Parathyroid adenoma (tissue), 2 donors: ENCODE results near the gene POLDIP2.
A peak's percentile ranks its signal among the peaks of the same experiment; 100 is the strongest.

ENCODE experiments used
- H2AFZ ChIP-seq: fragments of 300-600 bp; sonication (generic); one replicate; pipeline ENCODE4 v1.7.0; 2017; ENCODE audit warnings: antibody characterized with exemption, mild to moderate bottlenecking
- H3K27ac ChIP-seq: fragments of 300-600 bp; sonication (generic); one replicate; pipeline ENCODE4 v1.7.0; 2017
- H3K27me3 ChIP-seq: fragments of 300-600 bp; sonication (generic); one replicate; pipeline ENCODE4 v1.7.0; 2017; ENCODE audit warnings: low read length; ENCODE audit not compliant: control insufficient read depth, insufficient read depth
- H3K36me3 ChIP-seq: fragments of 300-600 bp; sonication (generic); one replicate; pipeline ENCODE4 v1.7.0; 2017; ENCODE audit warnings: low read length; ENCODE audit not compliant: control insufficient read depth, insufficient read depth
- H3K4me1 ChIP-seq: fragments of 300-600 bp; sonication (generic); one replicate; pipeline ENCODE4 v1.7.0; 2017; ENCODE audit warnings: control low read depth
- H3K4me2 ChIP-seq: fragments of 300-600 bp; sonication (generic); one replicate; pipeline ENCODE4 v1.7.0; 2017; ENCODE audit warnings: low read length
- H3K4me3 ChIP-seq: fragments of 300-600 bp; sonication (generic); one replicate; pipeline ENCODE4 v1.7.0; 2017; ENCODE audit warnings: low read depth, low read length
- H3K79me2 ChIP-seq: fragments of 300-600 bp; sonication (generic); one replicate; pipeline ENCODE4 v1.7.0; 2017; ENCODE audit warnings: control low read depth
- H3K9ac ChIP-seq: fragments of 300-600 bp; sonication (generic); one replicate; pipeline ENCODE4 v1.7.0; 2017; ENCODE audit warnings: mild to moderate bottlenecking
- H3K9me3 ChIP-seq: fragments of 300-600 bp; sonication (generic); one replicate; pipeline ENCODE4 v1.7.0; 2017; ENCODE audit warnings: low read length; ENCODE audit not compliant: control insufficient read depth
- TF ChIP-seq, protein P1 (sequence below): fragments of 300-600 bp; sonication (generic); IDR thresholded peaks from one replicate; pipeline ENCODE4 v1.7.0; 2017; ENCODE audit warnings: antibody characterized with exemption, mild to moderate bottlenecking
- donor health status: primary hyperparathyroidism.

The POLDIP2 gene

DNA sequence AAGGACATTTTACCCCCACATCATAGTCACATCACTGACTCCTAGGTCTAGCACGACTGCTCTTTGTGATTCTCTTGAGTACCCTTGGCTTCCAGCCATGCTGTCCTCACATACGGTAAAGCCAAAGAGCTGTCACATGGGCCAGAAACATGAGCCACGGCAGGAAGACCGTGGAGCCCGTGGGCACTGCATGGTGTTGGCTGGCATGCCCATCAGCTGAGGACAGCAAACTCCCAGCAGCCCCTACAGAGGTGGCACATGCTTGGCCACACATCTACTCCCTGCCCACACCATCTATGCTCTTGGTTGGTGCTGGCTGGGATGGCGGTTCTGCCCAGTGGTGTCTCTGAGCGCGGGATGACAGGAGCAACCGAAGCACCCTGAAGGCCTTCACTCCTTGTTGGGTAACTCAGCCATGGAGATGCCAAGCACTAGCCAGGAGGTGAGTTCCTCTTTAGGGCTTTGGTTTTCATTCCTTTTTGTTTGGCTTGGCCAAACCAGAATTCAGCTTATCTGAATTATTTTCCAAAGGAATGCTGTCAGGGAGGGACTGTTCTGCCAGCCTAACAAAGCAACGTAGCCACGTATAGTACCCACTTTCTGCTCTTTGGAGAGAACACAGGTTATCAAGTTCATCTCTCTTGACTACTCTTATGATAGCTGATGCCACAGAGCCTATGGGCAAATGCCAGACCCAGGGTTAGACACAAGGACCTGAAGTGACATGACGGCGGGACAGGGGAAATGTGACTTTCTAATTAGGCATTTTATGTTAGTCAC is 11.7 kb downstream of the POLDIP2 start:
- Histone ChIP-seq H3K27me3 (no peaks in the 10 kb centered on the region), H3K4me3 (no peak overlapping the region), H3K4me2 (no peak overlapping the region), H3K4me1 (peaks cover 20% of the 10 kb centered on the region), H3K9me3 (no peaks in the 10 kb centered on the region), H3K79me2 (no peaks in the 10 kb centered on the region), H3K9ac (no peak overlapping the region), H2AFZ (no peak overlapping the region), H3K27ac (peak overlapping the region; percentile 37), H3K36me3 (no peaks in the 10 kb centered on the region)
- TF ChIP-seq, protein P1, sequence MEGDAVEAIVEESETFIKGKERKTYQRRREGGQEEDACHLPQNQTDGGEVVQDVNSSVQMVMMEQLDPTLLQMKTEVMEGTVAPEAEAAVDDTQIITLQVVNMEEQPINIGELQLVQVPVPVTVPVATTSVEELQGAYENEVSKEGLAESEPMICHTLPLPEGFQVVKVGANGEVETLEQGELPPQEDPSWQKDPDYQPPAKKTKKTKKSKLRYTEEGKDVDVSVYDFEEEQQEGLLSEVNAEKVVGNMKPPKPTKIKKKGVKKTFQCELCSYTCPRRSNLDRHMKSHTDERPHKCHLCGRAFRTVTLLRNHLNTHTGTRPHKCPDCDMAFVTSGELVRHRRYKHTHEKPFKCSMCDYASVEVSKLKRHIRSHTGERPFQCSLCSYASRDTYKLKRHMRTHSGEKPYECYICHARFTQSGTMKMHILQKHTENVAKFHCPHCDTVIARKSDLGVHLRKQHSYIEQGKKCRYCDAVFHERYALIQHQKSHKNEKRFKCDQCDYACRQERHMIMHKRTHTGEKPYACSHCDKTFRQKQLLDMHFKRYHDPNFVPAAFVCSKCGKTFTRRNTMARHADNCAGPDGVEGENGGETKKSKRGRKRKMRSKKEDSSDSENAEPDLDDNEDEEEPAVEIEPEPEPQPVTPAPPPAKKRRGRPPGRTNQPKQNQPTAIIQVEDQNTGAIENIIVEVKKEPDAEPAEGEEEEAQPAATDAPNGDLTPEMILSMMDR: no peak

- H3K4me3 ChIP-seq: no peak overlapping the region
- peaks cover 20% of the 10 kb centered on the region for H3K4me1 ChIP-seq
- no peak overlapping the region for H2AFZ ChIP-seq
- TF ChIP-seq, protein P1: no peak
- H3K36me3 ChIP-seq: no peaks in the 10 kb centered on the region
- H3K79me2 ChIP-seq: no peaks in the 10 kb centered on the region
- no peaks in the 10 kb centered on the region for H3K27me3 ChIP-seq
- H3K9ac ChIP-seq: no peak overlapping the region
- H3K9me3 ChIP-seq: no peaks in the 10 kb centered on the region
- H3K4me2 ChIP-seq: no peak overlapping the region
- H3K27ac ChIP-seq: no peak overlapping the region
These were observed 12.9 kb downstream of the POLDIP2 start for GRCh38 chr17:28344435-28344901.

GRCh38 chr17:28344011-28344410 is 13.3 kb downstream of the POLDIP2 start:
- no peak overlapping the region for H2AFZ ChIP-seq
- H3K4me3 ChIP-seq: no peak overlapping the region
- no peaks in the 10 kb centered on the region for H3K9me3 ChIP-seq
- H3K79me2 ChIP-seq: no peaks in the 10 kb centered on the region
- no peak overlapping the region for H3K27ac ChIP-seq
- no peaks in the 10 kb centered on the region for H3K27me3 ChIP-seq
- H3K9ac ChIP-seq: no peak overlapping the region
- H3K36me3 ChIP-seq: no peaks in the 10 kb centered on the region
- peaks cover 20% of the 10 kb centered on the region for H3K4me1 ChIP-seq
- no peak overlapping the region for H3K4me2 ChIP-seq
- TF ChIP-seq, protein P1: no peak

DNA sequence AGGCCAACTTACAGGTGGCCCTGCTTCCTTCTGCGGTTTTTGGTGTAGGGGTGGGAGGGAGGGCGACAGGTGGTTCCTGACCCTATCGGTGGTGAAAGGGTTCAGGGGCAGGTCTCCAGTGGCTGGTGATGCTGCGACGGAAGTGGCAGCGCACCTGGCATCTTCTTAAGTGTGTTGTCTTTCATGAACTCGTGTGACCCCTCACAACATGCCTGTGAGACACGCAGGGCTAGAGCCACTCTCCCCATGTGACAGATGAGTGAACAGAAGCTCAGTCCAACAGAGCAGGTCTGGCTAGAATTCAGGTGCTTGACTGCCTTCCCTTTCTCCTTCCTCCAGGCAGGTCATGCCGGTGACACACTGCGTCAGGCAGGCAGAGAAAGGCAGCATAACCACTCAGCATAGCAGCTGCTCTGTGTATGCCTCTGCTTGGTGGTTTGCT is 13.8 kb downstream of the POLDIP2 start:
- no peak overlapping the region for H2AFZ ChIP-seq
- H3K36me3 ChIP-seq: no peaks in the 10 kb centered on the region
- no peak overlapping the region for H3K4me2 ChIP-seq
- no peak overlapping the region for H3K27ac ChIP-seq
- H3K9me3 ChIP-seq: no peaks in the 10 kb centered on the region
- peaks cover 2% of the 10 kb centered on the region for H3K79me2 ChIP-seq
- TF ChIP-seq, protein P1: no peak
- no peak overlapping the region for H3K9ac ChIP-seq
- no peaks in the 10 kb centered on the region for H3K27me3 ChIP-seq
- peaks cover 20% of the 10 kb centered on the region for H3K4me1 ChIP-seq
- no peak overlapping the region for H3K4me3 ChIP-seq

DNA sequence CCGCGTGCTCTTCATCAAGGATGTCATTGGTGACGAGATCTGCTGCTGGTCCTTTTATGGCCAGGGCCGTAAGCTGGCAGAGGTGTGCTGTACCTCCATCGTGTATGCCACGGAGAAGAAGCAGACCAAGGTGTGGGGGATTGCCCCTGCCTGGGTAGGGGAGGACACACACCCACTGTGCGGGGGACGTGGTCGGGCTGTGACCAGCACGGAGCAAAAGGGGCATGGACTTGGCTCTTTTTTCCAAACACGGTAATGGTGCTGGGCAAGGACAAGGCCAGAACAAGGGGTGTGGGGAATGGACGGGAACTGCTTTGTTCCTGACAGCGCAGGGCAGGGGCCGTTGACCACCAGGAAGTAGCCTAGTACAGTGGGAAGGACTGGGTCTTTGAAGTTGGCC is 15.0 kb downstream of the POLDIP2 start:
- TF ChIP-seq, protein P1: no peak
- Histone ChIP-seq H2AFZ (no peak overlapping the region), H3K4me1 (peaks cover 20% of the 10 kb centered on the region), H3K9ac (no peak overlapping the region), H3K4me3 (no peak overlapping the region), H3K27ac (no peak overlapping the region), H3K9me3 (no peaks in the 10 kb centered on the region), H3K36me3 (no peaks in the 10 kb centered on the region), H3K4me2 (no peak overlapping the region), H3K27me3 (no peaks in the 10 kb centered on the region), H3K79me2 (peaks cover 3% of the 10 kb centered on the region)
